CD4-positive, alpha-beta memory T cell (primary cell): ENCODE data around the gene SESN3. TPM values are rescaled to one million over a fixed set of nuclear protein-coding genes. Genes with fewer than 3 reads are reported as not detected.
A peak's percentile ranks its signal among the peaks of the same experiment; 100 is the strongest.

Experiments used
- CTCF ChIA-PET: fragments of 350-600 bp; sonication (Branson Sonifier 250); formaldehyde crosslinking; loops from one replicate; lab custom pipeline; 2021; ENCODE audit warnings: inconsistent platforms; ENCODE audit not compliant: partially characterized antibody; lab: Charles Lee
- POLR2A ChIA-PET: fragments of 350-600 bp; sonication (Branson Sonifier 250); formaldehyde crosslinking; loops from one replicate; lab custom pipeline; 2021; ENCODE audit not compliant: partially characterized antibody; lab: Charles Lee
- DNase-seq, 5 donors: peaks; one replicate each; pipeline versions ENCODE4 v3.0.0 to v3.0.0-alpha.2; 2020 to 2022; ENCODE audit warnings: mixed read lengths in 1 of 5
- H3K27ac ChIP-seq: one replicate; pipeline ENCODE4 v1.7.0; 2013; ENCODE audit warnings: low read depth, low read length
- H3K27me3 ChIP-seq: 2 replicates; pipeline ENCODE4 v1.7.0; 2013; ENCODE audit warnings: mild to moderate bottlenecking, low read length, moderate library complexity; ENCODE audit not compliant: insufficient read depth
- H3K36me3 ChIP-seq: 2 replicates; pipeline ENCODE4 v1.7.0; 2013; ENCODE audit warnings: mild to moderate bottlenecking, low read length, moderate library complexity; ENCODE audit not compliant: insufficient read depth
- H3K4me1 ChIP-seq: 2 replicates; pipeline ENCODE4 v1.7.0; 2013; ENCODE audit warnings: mild to moderate bottlenecking, low read length, moderate library complexity; ENCODE audit not compliant: insufficient read depth
- H3K4me3 ChIP-seq, 2 donors: one replicate each; pipeline ENCODE4 v1.7.0; 2013; ENCODE audit warnings: low read length in 2 of 2, mild to moderate bottlenecking in 1 of 2
- H3K9me3 ChIP-seq, 2 donors: one replicate each; pipeline ENCODE4 v1.7.0; 2013; ENCODE audit warnings: low read length in 2 of 2, control low read depth in 1 of 2; ENCODE audit not compliant: control insufficient read depth in 1 of 2
- H3K27ac Mint-ChIP-seq, 7 donors: one replicate each; pipeline ENCODE4 v1.8.0; 2020 to 2021; ENCODE audit warnings: mixed read lengths in 7 of 7, mild to moderate bottlenecking in 6 of 7, inconsistent platforms in 3 of 7, moderate library complexity in 3 of 7
- H3K27me3 Mint-ChIP-seq, 2 donors: one replicate each; pipeline ENCODE4 v1.8.0; 2020 to 2021; ENCODE audit warnings: mixed read lengths in 2 of 2
- H3K36me3 Mint-ChIP-seq, 2 donors: one replicate each; pipeline ENCODE4 v1.8.0; 2020 to 2021; ENCODE audit warnings: mixed read lengths in 2 of 2, inconsistent platforms in 1 of 2, mild to moderate bottlenecking in 1 of 2
- H3K4me1 Mint-ChIP-seq, 4 donors: one replicate each; pipeline ENCODE4 v1.8.0; 2020 to 2021; ENCODE audit warnings: mixed read lengths in 4 of 4, mild to moderate bottlenecking in 1 of 4
- H3K4me3 Mint-ChIP-seq, 8 donors: one replicate each; pipeline ENCODE4 v1.8.0; 2020 to 2021; ENCODE audit warnings: mixed read lengths in 8 of 8, mild to moderate bottlenecking in 7 of 8, moderate library complexity in 6 of 8, inconsistent platforms in 3 of 8
- H3K9me3 Mint-ChIP-seq, 8 donors: one replicate each; pipeline ENCODE4 v1.8.0; 2020 to 2021; ENCODE audit warnings: mixed read lengths in 8 of 8, mild to moderate bottlenecking in 5 of 8, inconsistent platforms in 3 of 8, moderate library complexity in 1 of 8
- intact Hi-C: fragments of 100-400 bp; cut with micrococcal nuclease; formaldehyde crosslinking; loops from one replicate; pipeline ENCODE4 v1.15.1; 2023
- polyA plus RNA-seq, 2 donors: library from polyadenylated mRNA; unstranded; fragments of 300-500 nt; fragmentation: Illumina TruSeq; gene quantifications; one replicate each; pipeline ENCODE4 v1.2.3, GENCODE V29; 2021
- total RNA-seq, 2 experiments: library from RNA; stranded (reverse); gene quantifications; one replicate each; pipeline ENCODE4 v1.2.3, GENCODE V29; 2021

The SESN3 gene
- total and polyA plus RNA-seq, 4 experiments from 2014 or later, result 1.8 to 211 (median 104) TPM

GRCh38 chr11:95256321-95256779 is 25.3 kb upstream of the SESN3 start:
- Histone ChIP-seq H3K4me3 (no peak overlapping the region), H3K4me1 (peaks cover 38% of the 10 kb centered on the region), H3K9me3 (no peaks in the 10 kb centered on the region), H3K27ac (no peak overlapping the region), H3K27me3 (no peaks in the 10 kb centered on the region), H3K36me3 (no peaks in the 10 kb centered on the region)
- H3K27me3 Mint-ChIP-seq, result peaks cover 0 to 2% of the 10 kb centered on the region in 2 donors
- ChIA-PET POLR2A (interaction anchor here (0.7 to 7.5 kb wide), 3 partner anchors 11 to 26 kb away, joined by 3 to 127 read pairs (median 4); partner anchors contain the start of gene SESN3), CTCF (interaction anchor here (0.7 to 3.5 kb wide), 4 partner anchors 25 to 450 kb away, joined by 3 to 20 read pairs (median 8); partner anchors contain the start of gene SESN3)
- peak overlapping the region in 5 of 8 donors; percentile 20 to 52 (median 26) for H3K4me3 Mint-ChIP-seq
- H3K4me1 Mint-ChIP-seq, result peaks cover 23 to 42% (median 36%) of the 10 kb centered on the region in 4 donors
- intact Hi-C loops, result loop anchor here (5.0 kb wide), 1 partner anchor 34 kb away; no protein-coding TSS in a partner anchor
- peak in 1 of 5 donors; percentile 27 for DNase-seq
- H3K27ac Mint-ChIP-seq, result peak overlapping the region; percentile 52 to 93 (median 69)
- H3K9me3 Mint-ChIP-seq, result no peaks in the 10 kb centered on the region
- no peaks in the 10 kb centered on the region for H3K36me3 Mint-ChIP-seq

GRCh38 chr11:95255251-95256145 is 24.5 kb upstream of the SESN3 start:
- intact Hi-C loops, result loop anchor here (5.0 kb wide), 1 partner anchor 33 kb away; no protein-coding TSS in a partner anchor
- CTCF ChIA-PET, result interaction anchor here (0.9 to 3.5 kb wide), 5 partner anchors 9 to 456 kb away, joined by 3 to 20 read pairs (median 6); partner anchors contain the start of gene SESN3
- Mint-ChIP-seq H3K9me3 (no peaks in the 10 kb centered on the region), H3K4me3 (peak overlapping the region in 6 of 8 donors; percentile 20 to 92 (median 41)), H3K27ac (peak overlapping the region; percentile 57 to 99 (median 91)), H3K4me1 (peaks cover 23 to 42% (median 36%) of the 10 kb centered on the region in 4 donors), H3K36me3 (no peaks in the 10 kb centered on the region), H3K27me3 (peaks cover 0 to 2% of the 10 kb centered on the region in 2 donors)
- Histone ChIP-seq H3K27me3 (no peaks in the 10 kb centered on the region), H3K27ac (peak overlapping the region; percentile 49), H3K36me3 (no peaks in the 10 kb centered on the region), H3K4me1 (peaks cover 38% of the 10 kb centered on the region), H3K9me3 (no peaks in the 10 kb centered on the region), H3K4me3 (no peak overlapping the region)
- POLR2A ChIA-PET, result interaction anchor here (0.7 to 7.5 kb wide), 8 partner anchors 12 to 405 kb away, joined by 3 to 127 read pairs (median 4); partner anchors contain the start of genes SESN3 and SRSF8
- no peak for DNase-seq

GRCh38 chr11:95254716-95255115 is 23.7 kb upstream of the SESN3 start:
- peaks cover 23 to 42% (median 36%) of the 10 kb centered on the region in 4 donors for H3K4me1 Mint-ChIP-seq
- H3K36me3 Mint-ChIP-seq, result no peaks in the 10 kb centered on the region
- peaks cover 0 to 2% of the 10 kb centered on the region in 2 donors for H3K27me3 Mint-ChIP-seq
- Histone ChIP-seq H3K27ac (peak overlapping the region; percentile 49), H3K36me3 (no peaks in the 10 kb centered on the region), H3K27me3 (no peaks in the 10 kb centered on the region), H3K4me1 (peaks cover 38% of the 10 kb centered on the region), H3K9me3 (no peaks in the 10 kb centered on the region), H3K4me3 (no peak overlapping the region)
- no peak for DNase-seq
- CTCF ChIA-PET, result interaction anchor here (1.1 to 3.5 kb wide), 5 partner anchors 10 to 457 kb away, joined by 3 to 26 read pairs (median 6); partner anchors contain the start of gene SESN3
- no peaks in the 10 kb centered on the region for H3K9me3 Mint-ChIP-seq
- intact Hi-C loops, result loop anchor here (1.0 to 5.0 kb wide), 4 partner anchors 23 to 451 kb away; partner anchors contain the start of genes ENDOD1 and SESN3
- H3K27ac Mint-ChIP-seq, result peak overlapping the region; percentile 80 to 99 (median 93)
- POLR2A ChIA-PET, result interaction anchor here (0.7 to 7.5 kb wide), 14 partner anchors 9 to 534 kb away, joined by 3 to 127 read pairs (median 4); partner anchors contain the start of genes SESN3 and SRSF8
- H3K4me3 Mint-ChIP-seq, result peak overlapping the region in 5 of 8 donors; percentile 17 to 92 (median 33)

- Mint-ChIP-seq H3K36me3 (no peaks in the 10 kb centered on the region), H3K27ac (peak overlapping the region; percentile 91 to 99 (median 95)), H3K9me3 (no peaks in the 10 kb centered on the region), H3K27me3 (peaks cover 0 to 2% of the 10 kb centered on the region in 2 donors), H3K4me3 (peak overlapping the region; percentile 88 to 96 (median 92)), H3K4me1 (peaks cover 23 to 42% (median 36%) of the 10 kb centered on the region in 4 donors)
- POLR2A ChIA-PET, result interaction anchor here (0.7 to 7.5 kb wide), 15 partner anchors 10 to 535 kb away, joined by 3 to 127 read pairs (median 4); partner anchors contain the start of genes ENDOD1, SESN3 and SRSF8
- DNase-seq, result peak; percentile 79 to 88 (median 81)
- no peaks in the 10 kb centered on the region for H3K9me3 ChIP-seq
- no peaks in the 10 kb centered on the region for H3K27me3 ChIP-seq
- intact Hi-C loops, result loop anchor here (1.0 to 5.0 kb wide), 3 partner anchors 23 to 451 kb away; partner anchors contain the start of genes ENDOD1 and SESN3
- H3K4me1 ChIP-seq, result peaks cover 38% of the 10 kb centered on the region
- peak overlapping the region; percentile 49 for H3K27ac ChIP-seq
- H3K36me3 ChIP-seq, result no peaks in the 10 kb centered on the region
- CTCF ChIA-PET, result interaction anchor here (0.6 to 3.5 kb wide), 8 partner anchors 10 to 457 kb away, joined by 3 to 26 read pairs (median 5); partner anchors contain the start of gene SESN3
- peak overlapping the region; percentile 26 to 36 for H3K4me3 ChIP-seq
Observed at GRCh38 chr11:95254131-95254704, 23.2 kb upstream of the SESN3 start.

- Histone ChIP-seq H3K9me3 (no peaks in the 10 kb centered on the region), H3K36me3 (no peaks in the 10 kb centered on the region), H3K27me3 (no peaks in the 10 kb centered on the region), H3K4me3 (no peak overlapping the region), H3K4me1 (peaks cover 38% of the 10 kb centered on the region), H3K27ac (no peak overlapping the region)
- Mint-ChIP-seq H3K9me3 (no peaks in the 10 kb centered on the region), H3K36me3 (peaks cover 0 to 4% of the 10 kb centered on the region in 2 donors), H3K27ac (peak overlapping the region in 4 of 7 donors; percentile 47 to 99 (median 94)), H3K4me3 (peak overlapping the region in 4 of 8 donors; percentile 32 to 45 (median 40)), H3K27me3 (peaks cover 0 to 2% of the 10 kb centered on the region in 2 donors), H3K4me1 (peaks cover 23 to 42% (median 37%) of the 10 kb centered on the region in 4 donors)
- no peak for DNase-seq
- CTCF ChIA-PET, result interaction anchor here (1.0 to 2.9 kb wide), 5 partner anchors 8 to 101 kb away, joined by 3 to 26 read pairs (median 5); partner anchors contain the start of gene SESN3
- intact Hi-C loops, result loop anchor here (5.0 kb wide), 1 partner anchor 166 kb away; the partner anchor contains the start of gene ENDOD1
- POLR2A ChIA-PET, result interaction anchor here (0.6 to 7.5 kb wide), 6 partner anchors 9 to 446 kb away, joined by 3 to 127 read pairs (median 5); partner anchors contain the start of genes ENDOD1 and SESN3
Observed at GRCh38 chr11:95253141-95253540, 22.1 kb upstream of the SESN3 start.

- peaks cover 38% of the 10 kb centered on the region for H3K4me1 ChIP-seq
- no peak overlapping the region for H3K4me3 Mint-ChIP-seq
Observed at GRCh38 chr11:95252586-95252985, 21.6 kb upstream of the SESN3 start.

More at GRCh38 chr11:95252586-95252985, 21.6 kb upstream of the SESN3 start:
- DNase-seq, result no peak
- Histone ChIP-seq H3K9me3 (no peaks in the 10 kb centered on the region), H3K36me3 (no peaks in the 10 kb centered on the region), H3K27me3 (no peaks in the 10 kb centered on the region), H3K27ac (no peak overlapping the region), H3K4me3 (no peak overlapping the region)
- H3K4me1 Mint-ChIP-seq, result peaks cover 23 to 42% (median 37%) of the 10 kb centered on the region in 4 donors
- H3K9me3 Mint-ChIP-seq, result no peaks in the 10 kb centered on the region
- peaks cover 0 to 2% of the 10 kb centered on the region in 2 donors for H3K27me3 Mint-ChIP-seq
- intact Hi-C loops, result loop anchor here (5.0 kb wide), 1 partner anchor 165 kb away; the partner anchor contains the start of gene ENDOD1
- ChIA-PET CTCF (interaction anchor here (1.0 to 2.9 kb wide), 5 partner anchors 8 to 100 kb away, joined by 3 to 26 read pairs (median 5); partner anchors contain the start of gene SESN3), POLR2A (interaction anchor here (1.6 to 7.5 kb wide), 2 partner anchors 8 to 22 kb away, joined by 5 to 127 read pairs; partner anchors contain the start of gene SESN3)
- peak overlapping the region in 3 of 7 donors; percentile 42 to 91 (median 46) for H3K27ac Mint-ChIP-seq
- H3K36me3 Mint-ChIP-seq, result peaks cover 0 to 4% of the 10 kb centered on the region in 2 donors
